ENCODE data around the gene RMI2.

The RMI2 gene

DNA sequence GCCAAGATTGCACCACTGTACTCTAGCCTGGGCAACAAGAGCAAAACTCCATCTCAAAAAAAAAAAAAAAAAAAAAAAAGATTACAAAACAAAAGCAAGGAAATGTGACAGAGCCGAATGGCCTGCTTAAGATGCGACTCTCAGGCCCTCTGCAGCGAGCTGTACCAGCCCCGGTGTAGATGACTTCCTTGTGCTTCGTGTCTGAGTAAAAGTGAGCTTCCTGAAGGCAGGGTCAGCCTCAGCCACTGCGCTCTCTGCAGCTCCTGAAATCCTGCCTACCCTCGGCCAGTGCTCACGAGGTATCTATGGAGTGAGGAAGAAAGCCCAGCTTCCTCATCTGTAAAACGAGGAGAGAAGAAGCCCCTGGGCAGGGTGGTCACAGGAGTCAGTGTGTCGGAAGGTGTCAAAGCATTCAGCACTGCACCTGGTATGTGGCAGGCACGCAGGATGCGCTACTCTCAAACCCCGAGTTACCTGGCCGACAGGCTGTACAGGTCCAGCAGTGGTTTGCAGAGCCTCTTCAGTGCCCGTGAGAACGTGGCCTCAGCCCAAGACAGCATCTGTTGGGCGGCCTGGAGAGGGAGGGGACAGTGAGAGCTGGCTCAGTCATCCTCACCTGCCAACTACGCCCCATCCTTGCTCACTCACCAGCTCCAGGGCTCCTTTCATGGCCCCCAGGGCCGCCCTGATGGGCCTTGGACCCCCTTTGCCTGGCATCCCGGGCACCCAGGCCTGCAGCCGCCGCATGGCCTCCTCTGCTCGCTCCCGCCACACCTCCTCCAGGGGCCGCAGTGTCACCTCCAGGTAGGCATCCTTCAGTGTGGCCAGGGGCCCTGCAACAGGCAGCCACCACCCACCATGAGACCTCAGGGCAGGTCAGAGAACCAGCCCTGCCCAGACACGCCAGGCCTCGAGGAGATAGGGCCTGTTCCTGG, 44.6 kb downstream of the RMI2 start:
- Mint-ChIP-seq H3K9me3 (ENCODE audit: low read depth) (no peaks in the 10 kb centered on the region), H3K4me1 (ENCODE audit: low read depth) (no peaks in the 10 kb centered on the region), H3K27ac (no peak overlapping the region), H3K4me3 (no peak overlapping the region), H3K27me3 (no peaks in the 10 kb centered on the region), H3K36me3 (no peaks in the 10 kb centered on the region)

DNA sequence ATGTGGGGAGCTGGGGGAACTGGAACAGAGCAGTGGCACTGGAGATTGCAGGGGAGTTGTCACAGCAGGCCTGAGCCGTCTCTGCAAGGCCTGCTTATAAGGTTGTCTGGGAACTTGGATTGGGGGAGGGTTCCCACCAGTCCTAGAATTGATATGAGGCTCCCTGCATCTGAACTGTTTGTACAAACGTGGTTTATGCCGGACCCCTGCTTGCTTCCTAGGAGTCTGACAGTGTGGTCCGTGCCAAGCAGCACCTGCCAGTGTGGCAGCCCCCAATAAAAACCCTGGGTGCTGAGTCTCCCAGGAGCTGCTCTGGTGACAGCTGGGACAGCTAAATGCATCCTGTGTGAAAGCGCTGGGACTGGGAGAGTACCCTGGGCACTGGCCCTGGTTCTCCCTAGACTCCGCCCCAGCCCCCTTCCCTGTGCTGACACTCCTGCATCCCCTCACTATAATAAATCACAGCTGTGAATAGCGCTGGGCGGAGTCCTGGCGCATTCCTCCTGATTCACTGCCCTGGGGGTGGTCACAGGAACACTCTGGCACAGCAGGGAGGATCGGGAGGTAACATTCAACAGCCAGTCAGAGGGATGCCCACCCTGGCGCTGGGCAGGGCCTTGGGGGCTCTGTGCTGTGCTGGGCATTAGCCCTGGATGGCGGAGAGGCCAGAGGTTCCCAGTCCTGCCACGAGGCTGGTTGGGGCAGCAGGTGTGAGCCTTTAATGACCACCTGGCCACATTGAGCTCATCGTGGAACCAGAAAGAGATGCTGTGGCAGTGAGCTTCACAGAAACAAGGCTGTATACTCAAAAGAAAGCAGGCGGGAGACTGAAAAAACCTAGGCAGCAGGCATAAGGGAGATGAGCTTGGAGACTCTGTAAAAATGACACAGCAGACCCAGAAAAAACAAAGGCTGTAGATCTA, 45.6 kb downstream of the RMI2 start:
- no peaks in the 10 kb centered on the region for H3K4me1 Mint-ChIP-seq (ENCODE audit: low read depth)
- H3K27ac Mint-ChIP-seq = no peak overlapping the region
- no peaks in the 10 kb centered on the region for H3K36me3 Mint-ChIP-seq
- no peaks in the 10 kb centered on the region for H3K9me3 Mint-ChIP-seq (ENCODE audit: low read depth)
- H3K4me3 Mint-ChIP-seq = no peak overlapping the region
- no peaks in the 10 kb centered on the region for H3K27me3 Mint-ChIP-seq

DNA sequence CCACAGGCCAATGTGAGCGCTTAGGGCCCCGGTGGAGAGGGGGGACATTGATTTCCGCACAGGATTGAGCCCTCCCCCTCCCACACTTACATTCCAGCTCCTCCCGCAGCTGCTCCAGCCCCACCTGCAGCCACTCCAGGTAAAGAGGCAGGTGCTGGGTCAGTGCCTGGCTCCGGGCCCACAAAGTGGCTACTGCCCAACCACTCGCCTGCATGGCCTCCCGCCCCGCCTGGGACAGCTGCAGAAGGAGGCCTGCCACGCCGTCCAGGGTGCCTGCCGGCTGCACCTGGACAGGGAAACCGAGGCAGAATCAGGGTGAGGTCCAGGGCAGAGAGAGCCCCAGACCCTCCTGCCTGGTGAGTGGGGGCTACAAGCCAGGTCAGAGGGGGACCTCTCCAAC, 46.3 kb downstream of the RMI2 start:
- Mint-ChIP-seq H3K27me3 (no peaks in the 10 kb centered on the region), H3K27ac (no peak overlapping the region), H3K36me3 (no peaks in the 10 kb centered on the region), H3K4me1 (ENCODE audit: low read depth) (no peaks in the 10 kb centered on the region), H3K9me3 (ENCODE audit: low read depth) (no peaks in the 10 kb centered on the region), H3K4me3 (no peak overlapping the region)

DNA sequence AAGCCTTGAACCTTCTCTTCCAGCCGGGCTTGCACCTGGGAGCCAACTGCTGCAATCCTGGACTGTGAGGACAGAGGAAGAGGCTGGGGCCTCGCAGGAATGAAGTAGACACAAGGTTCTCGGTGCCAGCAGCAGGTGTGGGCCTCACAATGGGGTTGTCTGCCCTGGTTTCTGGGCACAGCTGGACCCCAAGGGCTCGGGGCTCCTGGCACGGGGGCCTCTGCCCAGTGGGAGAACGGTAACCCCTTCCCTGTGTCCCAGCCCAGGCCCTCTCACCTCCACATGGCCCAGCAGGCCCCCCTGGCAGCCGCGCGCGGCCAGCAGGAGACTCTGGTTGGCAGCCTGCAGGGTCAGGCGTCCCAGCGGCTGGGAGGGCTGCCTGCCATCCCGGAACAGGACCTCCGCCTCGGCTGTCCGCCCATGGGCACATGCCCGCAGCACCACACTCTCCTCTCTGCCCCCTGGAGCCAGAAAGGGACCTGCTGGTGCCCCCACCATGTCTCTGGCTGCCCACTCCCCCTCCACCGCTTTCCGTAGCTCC, 46.9 kb downstream of the RMI2 start:
- Mint-ChIP-seq H3K9me3 (ENCODE audit: low read depth) (no peaks in the 10 kb centered on the region), H3K27me3 (no peaks in the 10 kb centered on the region), H3K4me3 (no peak overlapping the region), H3K4me1 (ENCODE audit: low read depth) (no peaks in the 10 kb centered on the region), H3K36me3 (no peaks in the 10 kb centered on the region), H3K27ac (no peak overlapping the region)

DNA sequence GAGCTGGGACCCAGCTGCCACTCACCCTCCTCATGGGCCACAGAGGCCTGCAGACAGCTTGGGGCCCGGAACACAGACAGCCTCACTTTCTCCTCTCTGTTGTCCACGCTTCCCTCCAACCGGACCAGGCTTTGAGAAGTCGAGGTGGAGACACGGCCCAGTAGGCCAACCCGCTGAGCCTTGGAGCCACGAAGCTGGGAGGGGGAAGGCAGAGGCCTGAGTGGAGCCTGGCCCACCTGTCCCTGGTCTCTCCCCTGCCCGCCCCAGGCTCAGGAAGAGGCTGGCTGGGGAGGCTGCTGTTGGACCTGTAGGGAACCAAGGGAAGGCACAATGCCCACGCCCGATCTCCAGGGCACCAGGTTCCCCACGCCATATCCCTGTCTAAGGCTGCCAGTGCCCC, 48.1 kb downstream of the RMI2 start:
- Mint-ChIP-seq H3K4me3 (no peak overlapping the region), H3K36me3 (no peaks in the 10 kb centered on the region), H3K27me3 (no peaks in the 10 kb centered on the region), H3K27ac (no peak overlapping the region), H3K9me3 (ENCODE audit: low read depth) (no peaks in the 10 kb centered on the region), H3K4me1 (ENCODE audit: low read depth) (no peaks in the 10 kb centered on the region)

DNA sequence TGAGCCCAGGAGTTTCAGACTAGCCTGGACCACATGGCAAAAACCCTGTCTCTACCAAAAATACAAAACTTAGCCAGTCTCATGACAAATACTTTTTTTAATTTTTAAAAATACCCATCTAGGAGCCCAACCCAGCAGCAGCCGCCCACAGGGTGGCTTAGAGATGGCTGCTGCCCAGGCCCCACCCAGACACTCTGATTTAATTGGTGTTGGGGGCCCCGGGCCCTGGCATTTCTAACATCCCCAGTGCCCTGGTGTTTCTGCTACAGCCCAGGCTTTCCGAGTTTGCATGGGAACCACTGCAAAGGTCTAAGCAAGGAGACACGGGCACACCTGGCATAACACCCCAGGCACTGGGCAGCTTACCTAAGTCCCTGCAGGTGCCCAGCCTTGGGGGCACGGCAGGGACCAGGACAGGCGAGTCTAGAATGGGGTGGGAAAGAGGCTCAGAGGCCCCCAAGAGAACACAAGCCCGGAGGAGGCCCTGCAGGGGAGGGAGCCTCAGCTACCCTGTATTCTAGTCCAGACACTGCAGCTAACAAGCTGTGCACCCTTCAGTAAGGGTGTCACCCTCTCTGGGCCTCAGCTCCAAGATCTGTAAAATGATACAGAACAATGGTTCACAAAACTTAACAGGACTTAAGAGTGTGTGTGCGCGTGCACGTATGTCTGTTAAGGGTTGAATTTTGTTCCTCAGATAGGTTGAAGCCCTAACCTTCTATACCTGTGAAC, 48.8 kb downstream of the RMI2 start:
- Mint-ChIP-seq H3K9me3 (ENCODE audit: low read depth) (no peaks in the 10 kb centered on the region), H3K36me3 (no peaks in the 10 kb centered on the region), H3K4me1 (ENCODE audit: low read depth) (no peaks in the 10 kb centered on the region), H3K27me3 (no peaks in the 10 kb centered on the region), H3K4me3 (no peak overlapping the region), H3K27ac (no peak overlapping the region)

DNA sequence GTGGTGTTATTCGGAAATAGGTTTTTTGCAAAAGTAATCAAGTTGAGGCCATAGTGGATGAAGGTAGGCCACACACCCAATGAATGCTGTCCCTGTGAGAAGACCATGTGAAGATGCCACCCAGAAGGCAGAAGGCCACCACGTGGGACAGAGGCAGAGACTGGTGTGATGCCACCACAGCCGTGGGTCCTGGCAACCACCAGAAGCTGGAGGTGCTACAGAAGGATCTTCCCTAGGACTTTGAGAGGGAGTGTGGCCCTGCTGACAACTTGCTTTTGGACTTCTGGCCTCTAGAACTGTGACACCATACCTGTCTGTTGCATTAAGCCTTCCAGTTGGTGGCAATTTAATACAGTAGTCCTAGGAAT, 49.3 kb downstream of the RMI2 start:
- H3K27ac Mint-ChIP-seq = no peak overlapping the region
- no peaks in the 10 kb centered on the region for H3K9me3 Mint-ChIP-seq (ENCODE audit: low read depth)
- no peaks in the 10 kb centered on the region for H3K27me3 Mint-ChIP-seq
- no peak overlapping the region for H3K4me3 Mint-ChIP-seq
- no peaks in the 10 kb centered on the region for H3K36me3 Mint-ChIP-seq
- H3K4me1 Mint-ChIP-seq (ENCODE audit: low read depth) = no peaks in the 10 kb centered on the region

DNA sequence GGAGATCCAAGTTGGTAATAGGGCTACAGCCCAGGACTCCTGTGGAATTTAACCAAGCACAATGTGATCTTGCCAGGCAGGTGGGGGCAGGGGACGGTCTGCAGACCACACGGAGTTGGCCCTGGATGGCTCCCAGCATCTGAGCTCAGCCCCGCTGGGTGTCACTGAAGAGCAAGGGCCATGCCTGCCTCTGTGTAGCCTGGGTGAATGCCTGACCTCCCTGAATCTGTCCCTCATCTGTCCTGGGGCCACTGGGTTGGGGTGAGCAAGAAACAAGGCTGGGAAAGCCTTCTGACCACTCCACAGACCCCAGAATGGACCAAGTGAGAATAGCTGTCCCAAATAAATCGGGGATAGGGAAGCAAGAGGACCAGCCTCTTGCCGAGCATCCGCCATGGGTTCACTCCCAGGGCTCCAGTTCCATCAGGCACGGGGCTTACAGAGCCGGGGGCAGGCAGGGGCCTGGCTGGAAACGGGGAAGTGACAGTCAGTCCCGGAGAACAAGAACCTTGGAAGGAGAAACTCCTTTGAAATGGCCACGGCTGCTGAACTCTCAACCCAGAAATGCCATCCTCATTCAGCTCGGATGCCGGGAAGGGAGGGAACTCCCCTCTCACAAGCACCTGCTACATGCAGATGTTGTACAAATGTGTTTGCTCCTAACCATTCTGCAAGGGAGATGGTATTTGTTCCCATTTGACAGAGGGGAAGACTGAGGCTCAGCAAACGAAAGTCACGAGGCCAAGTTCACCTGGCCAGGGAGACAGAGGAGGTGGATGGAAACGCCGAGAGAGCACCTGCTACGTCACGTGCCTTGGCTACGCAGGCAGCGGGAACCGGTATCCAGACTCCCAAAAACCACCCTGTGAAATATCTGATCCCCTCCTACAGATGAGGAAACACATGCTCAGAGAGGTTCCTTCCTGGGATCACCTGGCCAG, 50.0 kb downstream of the RMI2 start:
- H3K36me3 Mint-ChIP-seq = no peaks in the 10 kb centered on the region
- H3K4me1 Mint-ChIP-seq (ENCODE audit: low read depth) = no peaks in the 10 kb centered on the region
- no peak overlapping the region for H3K4me3 Mint-ChIP-seq
- H3K27ac Mint-ChIP-seq = no peak overlapping the region
- H3K9me3 Mint-ChIP-seq (ENCODE audit: low read depth) = no peaks in the 10 kb centered on the region
- H3K27me3 Mint-ChIP-seq = no peaks in the 10 kb centered on the region

DNA sequence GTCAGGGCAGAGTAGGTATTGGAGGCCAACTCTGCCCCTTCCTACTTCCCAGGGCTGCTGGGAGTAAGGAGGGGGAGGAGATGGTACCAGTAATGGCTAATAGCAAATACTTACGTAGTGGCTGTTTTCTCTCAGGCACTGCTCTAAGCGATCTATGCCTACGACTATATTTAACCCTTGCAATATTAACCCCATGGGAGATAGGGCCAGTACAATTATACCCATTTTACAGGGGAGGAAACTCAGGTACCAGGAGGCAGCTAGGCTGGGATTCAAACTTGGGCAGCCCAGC, 50.6 kb downstream of the RMI2 start:
- no peaks in the 10 kb centered on the region for H3K9me3 Mint-ChIP-seq (ENCODE audit: low read depth)
- H3K27me3 Mint-ChIP-seq = no peaks in the 10 kb centered on the region
- no peak overlapping the region for H3K4me3 Mint-ChIP-seq
- no peaks in the 10 kb centered on the region for H3K4me1 Mint-ChIP-seq (ENCODE audit: low read depth)
- no peak overlapping the region for H3K27ac Mint-ChIP-seq
- no peaks in the 10 kb centered on the region for H3K36me3 Mint-ChIP-seq

DNA sequence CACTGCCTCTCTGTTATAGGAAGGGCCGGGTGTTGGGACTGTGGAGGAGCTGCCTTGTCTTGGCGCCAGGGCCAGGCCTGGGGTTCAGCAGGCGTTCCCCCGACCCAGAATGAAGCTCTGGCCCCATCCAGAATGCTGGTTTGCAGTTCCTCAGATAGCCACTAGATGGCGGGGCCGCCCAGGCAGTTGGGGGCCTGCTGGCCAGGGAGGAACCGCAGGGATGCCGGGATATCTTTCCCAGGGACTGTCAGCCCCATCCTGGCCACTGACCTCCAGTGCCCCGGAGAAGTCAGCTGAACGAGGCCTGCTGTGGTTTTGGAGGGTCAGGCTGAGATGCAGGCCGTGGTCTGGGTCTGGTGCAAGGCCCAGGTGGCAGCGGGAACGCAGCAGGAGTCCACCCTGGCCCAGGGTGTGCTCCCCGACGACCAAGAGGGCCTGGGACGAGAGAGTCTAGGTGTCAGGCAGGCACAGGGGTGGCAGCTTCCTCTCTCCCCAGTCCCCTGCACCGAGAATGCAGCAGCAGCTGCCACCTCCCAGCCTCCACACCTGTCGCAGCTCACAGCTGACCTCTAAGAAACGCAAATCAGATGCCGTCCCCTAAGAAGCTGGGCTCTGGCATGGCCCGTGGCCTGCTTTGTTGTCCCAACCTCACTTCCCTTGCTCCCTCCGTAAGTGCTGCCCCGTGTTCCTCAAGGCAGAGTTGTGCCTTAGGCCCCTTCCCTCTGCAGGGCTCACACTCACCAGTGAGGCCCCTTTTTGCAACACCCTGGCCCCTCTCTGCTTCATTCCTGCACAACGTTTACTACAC, 51.2 kb downstream of the RMI2 start:
- no peak overlapping the region for H3K4me3 Mint-ChIP-seq
- H3K36me3 Mint-ChIP-seq = no peaks in the 10 kb centered on the region
- H3K27ac Mint-ChIP-seq = no peak overlapping the region
- H3K4me1 Mint-ChIP-seq (ENCODE audit: low read depth) = no peaks in the 10 kb centered on the region
- no peaks in the 10 kb centered on the region for H3K9me3 Mint-ChIP-seq (ENCODE audit: low read depth)
- H3K27me3 Mint-ChIP-seq = no peaks in the 10 kb centered on the region

DNA sequence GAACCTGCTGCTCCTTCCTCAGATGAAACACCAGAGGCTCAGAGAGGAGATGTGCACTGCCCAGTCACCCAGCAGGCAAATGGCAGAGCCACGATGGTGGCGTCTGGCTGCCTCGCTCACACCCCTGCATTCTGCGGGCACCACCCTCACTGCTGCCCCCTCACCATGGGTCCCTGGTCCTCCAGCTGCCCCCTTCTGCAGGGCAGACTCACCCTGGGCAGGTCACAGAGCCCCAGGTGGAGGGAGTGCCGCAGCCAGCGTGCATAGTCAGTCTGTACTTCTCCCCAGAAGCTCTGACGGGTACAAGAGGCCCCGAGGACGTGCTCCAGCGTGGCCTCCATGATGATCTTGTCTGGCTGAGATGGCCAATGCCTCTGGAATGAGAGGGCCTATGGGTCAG, 52.9 kb downstream of the RMI2 start:
- no peaks in the 10 kb centered on the region for H3K4me1 Mint-ChIP-seq (ENCODE audit: low read depth)
- no peaks in the 10 kb centered on the region for H3K9me3 Mint-ChIP-seq (ENCODE audit: low read depth)
- H3K36me3 Mint-ChIP-seq = no peaks in the 10 kb centered on the region
- H3K27me3 Mint-ChIP-seq = no peaks in the 10 kb centered on the region
- no peak overlapping the region for H3K4me3 Mint-ChIP-seq
- no peak overlapping the region for H3K27ac Mint-ChIP-seq

DNA sequence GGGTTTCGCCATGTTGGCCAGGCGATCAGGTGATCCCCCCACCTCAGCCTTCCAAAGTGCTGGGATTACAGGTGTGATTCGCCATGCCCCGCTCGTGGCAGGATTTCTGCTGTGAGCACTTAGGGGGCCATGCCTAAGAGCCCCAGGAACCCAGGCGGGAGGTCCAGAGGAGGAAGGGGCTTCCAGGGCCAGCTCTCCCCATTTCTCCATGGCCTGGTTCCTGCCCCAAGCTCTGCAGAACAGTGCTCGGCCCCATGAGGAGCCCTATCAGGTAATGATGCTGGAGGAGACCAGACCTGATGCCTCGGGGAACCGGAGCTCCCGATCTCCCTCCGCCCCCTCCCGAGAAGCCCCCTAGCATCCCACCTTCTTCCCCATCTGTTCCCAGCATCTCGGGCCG, 53.6 kb downstream of the RMI2 start:
- Mint-ChIP-seq H3K27me3 (no peaks in the 10 kb centered on the region), H3K9me3 (ENCODE audit: low read depth) (no peaks in the 10 kb centered on the region), H3K4me1 (ENCODE audit: low read depth) (no peaks in the 10 kb centered on the region), H3K27ac (no peak overlapping the region), H3K4me3 (no peak overlapping the region), H3K36me3 (no peaks in the 10 kb centered on the region)

DNA sequence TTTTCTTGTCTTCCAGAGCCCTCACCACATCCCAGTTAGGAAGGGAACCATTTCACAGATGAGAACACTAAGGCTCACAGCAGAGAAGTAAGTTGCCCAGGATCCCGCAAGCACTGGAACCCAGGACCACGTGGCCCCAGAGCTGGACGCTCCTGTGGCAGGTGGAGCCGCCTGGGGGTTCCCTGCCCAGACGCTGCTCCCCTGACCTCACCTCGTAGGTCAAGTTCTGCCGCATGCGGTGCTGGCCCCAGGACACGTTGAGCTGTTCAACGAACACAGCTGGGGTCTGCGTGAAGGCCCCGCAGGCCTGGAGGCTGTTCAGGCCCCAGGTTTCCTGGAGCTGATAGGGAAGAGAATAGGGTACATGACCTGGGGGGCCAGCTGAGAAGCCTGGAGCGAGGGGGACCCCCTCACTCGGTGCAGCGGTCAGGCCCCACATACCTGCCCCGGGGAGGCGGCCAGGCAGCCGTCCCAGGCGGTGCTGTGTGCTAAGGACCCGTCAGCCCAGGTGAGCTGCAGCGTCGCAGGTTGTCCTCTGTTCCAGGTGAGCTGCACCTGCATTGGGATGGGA, 54.1 kb downstream of the RMI2 start:
- H3K36me3 Mint-ChIP-seq = no peaks in the 10 kb centered on the region
- H3K27me3 Mint-ChIP-seq = no peaks in the 10 kb centered on the region
- no peak overlapping the region for H3K4me3 Mint-ChIP-seq
- no peak overlapping the region for H3K27ac Mint-ChIP-seq
- H3K4me1 Mint-ChIP-seq (ENCODE audit: low read depth) = no peaks in the 10 kb centered on the region
- no peaks in the 10 kb centered on the region for H3K9me3 Mint-ChIP-seq (ENCODE audit: low read depth)
